Tibial nerve (tissue), 4 donors: ENCODE data around the gene ANP32E. TPM values are rescaled to one million over a fixed set of nuclear protein-coding genes. Genes with fewer than 3 reads are reported as not detected.

Source experiments
- DNase-seq, 2 donors: peaks; one replicate each; pipeline ENCODE4 v3.0.0-alpha.2; 2019; ENCODE audit warnings: low spot score in 2 of 2
- H3K27ac ChIP-seq, 4 donors: fragments of 200-600 bp; sonication (generic) in 3 of 4; one replicate each; pipeline ENCODE4 v1.5.1; 2017 to 2019; ENCODE audit warnings: mild to moderate bottlenecking in 1 of 4
- H3K27me3 ChIP-seq, 2 donors: fragments of 200-600 bp; sonication (generic) in 1 of 2; one replicate each; pipeline versions ENCODE4 v1.5.1 to v1.6.0; 2017 to 2019
- H3K36me3 ChIP-seq, 3 donors: fragments of 200-600 bp; sonication (generic); one replicate each; pipeline ENCODE4 v1.5.1; 2018 to 2019
- H3K4me1 ChIP-seq, 4 donors: fragments of 200-600 bp; sonication (generic) in 3 of 4; one replicate each; pipeline ENCODE4 v1.5.1; 2017 to 2019
- H3K4me3 ChIP-seq, 4 donors: fragments of 200-600 bp; sonication (generic) in 3 of 4; one replicate each; pipeline ENCODE4 v1.5.1; 2017 to 2019; ENCODE audit warnings: mild to moderate bottlenecking in 1 of 4, moderate library complexity in 1 of 4
- H3K9me3 ChIP-seq, 4 donors: fragments of 200-600 bp; sonication (generic) in 3 of 4; one replicate each; pipeline ENCODE4 v1.5.1; 2017 to 2019
- CTCF ChIP-seq, 5 experiments: fragments of 200-600 bp in 3 of 5; fragments of 450-650 bp in 2 of 5; sonication (generic) in 3 of 5; IDR thresholded peaks; one replicate each; pipeline ENCODE4 v1.5.1; 2016 to 2019; ENCODE audit warnings: antibody characterized with exemption in 5 of 5, mild to moderate bottlenecking in 3 of 5, moderate library complexity in 2 of 5
- EP300 ChIP-seq, 2 donors: sonication (generic); formaldehyde crosslinking; IDR thresholded peaks; one replicate each; pipeline ENCODE4 v1.6.1; 2017; ENCODE audit warnings: antibody characterized with exemption in 2 of 2, mild to moderate bottlenecking in 1 of 2
- POLR2A ChIP-seq, 2 donors: fragments of 450-650 bp; IDR thresholded peaks; one replicate each; pipeline ENCODE4 v1.6.1; 2017; ENCODE audit warnings: antibody characterized with exemption in 2 of 2, mild to moderate bottlenecking in 2 of 2, moderate library complexity in 2 of 2
- WGBS, 2 donors: methylation state at CpG; one replicate each; pipeline ENCODE4 v1.1.5; 2018; 5-methylcytosine and 5-hydroxymethylcytosine counted together
- total RNA-seq, 4 donors: library from RNA; depleted of rRNA; stranded (reverse); fragments of >200 nt; gene quantifications; one replicate each; pipeline ENCODE4 v1.1.0, GENCODE V29; 2016

Gene ANP32E
- total RNA-seq, 4 donors from 2014 or later: 17.7 to 29.9 (median 23.7) TPM

- Histone ChIP-seq H3K27me3 (no peaks in the 10 kb centered on the region), H3K9me3 (no peaks in the 10 kb centered on the region), H3K4me1 (peaks cover 0 to 25% (median 2%) of the 10 kb centered on the region in 4 donors), H3K36me3 (no peaks in the 10 kb centered on the region), H3K4me3 (no peak overlapping the region), H3K27ac (peak overlapping the region in 1 of 4 donors; percentile 46)
- TF ChIP-seq POLR2A (IDR thresholded peaks at IDR 0.05): no peak
- no peak for TF ChIP-seq EP300 (IDR thresholded peaks at IDR 0.05)
- no peak for TF ChIP-seq CTCF (IDR thresholded peaks at IDR 0.05)
- WGBS, 2 donors: 89 to 90% methylated on average over 7 of the region's 7 CpGs
- DNase-seq: no peak
Observed at GRCh38 chr1:150179867-150180266, 56.0 kb downstream of the ANP32E start.

- Histone ChIP-seq H3K27me3 (no peaks in the 10 kb centered on the region), H3K9me3 (no peaks in the 10 kb centered on the region), H3K27ac (peak overlapping the region in 1 of 4 donors; percentile 46), H3K4me3 (no peak overlapping the region), H3K4me1 (peaks cover 0 to 21% (median 2%) of the 10 kb centered on the region in 4 donors), H3K36me3 (no peaks in the 10 kb centered on the region)
- TF ChIP-seq EP300 (IDR thresholded peaks at IDR 0.05) (no peak), POLR2A (IDR thresholded peaks at IDR 0.05) (no peak), CTCF (IDR thresholded peaks at IDR 0.05) (no peak)
- DNase-seq: no peak
Observed at GRCh38 chr1:150178548-150178947, 57.4 kb downstream of the ANP32E start.

GRCh38 chr1:150176593-150176992, 59.3 kb downstream of the ANP32E start:
- Histone ChIP-seq H3K4me3 (no peak overlapping the region), H3K27me3 (no peaks in the 10 kb centered on the region), H3K27ac (peak overlapping the region in 2 of 4 donors; percentile 0 to 55), H3K4me1 (peaks cover 0 to 16% (median 1%) of the 10 kb centered on the region in 4 donors), H3K36me3 (no peaks in the 10 kb centered on the region), H3K9me3 (no peaks in the 10 kb centered on the region)
- WGBS, 2 donors: 85 to 87% methylated on average over 3 of the region's 3 CpGs
- DNase-seq: no peak
- TF ChIP-seq EP300 (IDR thresholded peaks at IDR 0.05) (peak in 1 of 2 donors; percentile 71), CTCF (IDR thresholded peaks at IDR 0.05) (no peak), POLR2A (IDR thresholded peaks at IDR 0.05) (no peak)

GRCh38 chr1:150173141-150173585, 62.7 kb downstream of the ANP32E start:
- Histone ChIP-seq H3K27ac (peak overlapping the region in 2 of 4 donors; percentile 1 to 8), H3K36me3 (no peaks in the 10 kb centered on the region), H3K4me1 (peaks cover 0 to 11% (median 5%) of the 10 kb centered on the region in 4 donors), H3K9me3 (no peaks in the 10 kb centered on the region), H3K27me3 (no peaks in the 10 kb centered on the region), H3K4me3 (no peak overlapping the region)
- WGBS, 2 donors: 27 to 38% methylated on average over 7 of the region's 7 CpGs
- no peak for DNase-seq
- no peak for TF ChIP-seq POLR2A (IDR thresholded peaks at IDR 0.05)
- no peak for TF ChIP-seq EP300 (IDR thresholded peaks at IDR 0.05)
- no peak for TF ChIP-seq CTCF (IDR thresholded peaks at IDR 0.05)

GRCh38 chr1:150171801-150172200, 64.1 kb downstream of the ANP32E start:
- peaks cover 0 to 9% (median 4%) of the 10 kb centered on the region in 4 donors for H3K4me1 ChIP-seq
- no peak for DNase-seq
- no peaks in the 10 kb centered on the region for H3K27me3 ChIP-seq
- no peak overlapping the region for H3K4me3 ChIP-seq
- no peak overlapping the region for H3K27ac ChIP-seq
- H3K9me3 ChIP-seq: no peaks in the 10 kb centered on the region
- no peaks in the 10 kb centered on the region for H3K36me3 ChIP-seq
- TF ChIP-seq EP300 (IDR thresholded peaks at IDR 0.05) (no peak), CTCF (IDR thresholded peaks at IDR 0.05) (no peak)
- 78 to 85% methylated on average over 2 of the region's 2 CpGs for WGBS, 2 donors
